Breast epithelium (tissue), 3 donors: Measurements from ENCODE around the gene ZC3H7B.

Source experiments
- POLR2A ChIP-seq: fragments of 450-650 bp; IDR thresholded peaks from one replicate; pipeline ENCODE4 v1.6.1; 2016; ENCODE audit warnings: antibody characterized with exemption, mild to moderate bottlenecking, moderate library complexity
- POLR2AphosphoS5 ChIP-seq, 3 donors: sonication (generic); formaldehyde crosslinking; IDR thresholded peaks; one replicate each; pipeline ENCODE4 v1.6.1; 2017; ENCODE audit warnings: antibody characterized with exemption in 3 of 3
- TF ChIP-seq, protein P1 (sequence below), 3 donors: fragments of 450-650 bp; IDR thresholded peaks; one replicate each; pipeline ENCODE4 v1.5.1; 2016 to 2017; ENCODE audit warnings: antibody characterized with exemption in 3 of 3, mild to moderate bottlenecking in 3 of 3, moderate library complexity in 3 of 3

DNA sequence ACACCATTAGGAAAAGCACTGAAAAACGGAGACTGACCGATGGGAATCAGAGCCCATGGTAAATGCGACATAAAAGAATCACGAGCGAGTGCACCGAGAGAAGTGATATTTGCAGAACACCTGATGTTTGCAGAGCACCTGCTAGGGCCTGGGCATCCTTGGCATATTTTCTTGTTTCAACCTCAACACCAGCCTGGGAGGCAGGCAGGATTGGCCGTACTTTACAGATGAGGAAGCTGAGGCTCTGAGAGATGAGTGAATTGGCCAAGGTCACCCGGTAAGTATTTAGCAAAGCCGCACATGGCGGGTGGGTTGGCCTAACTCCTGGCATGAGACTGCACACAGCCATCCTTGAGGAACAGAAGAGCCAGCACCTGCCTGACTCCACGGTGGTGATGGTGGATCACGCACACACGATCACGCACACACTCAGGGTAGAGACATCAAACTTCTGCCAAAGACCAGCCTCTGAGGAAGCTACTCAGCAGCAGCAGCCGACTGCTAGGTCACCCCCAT, 39.0 kb upstream of the ZC3H7B start:
- TF ChIP-seq, protein P1, sequence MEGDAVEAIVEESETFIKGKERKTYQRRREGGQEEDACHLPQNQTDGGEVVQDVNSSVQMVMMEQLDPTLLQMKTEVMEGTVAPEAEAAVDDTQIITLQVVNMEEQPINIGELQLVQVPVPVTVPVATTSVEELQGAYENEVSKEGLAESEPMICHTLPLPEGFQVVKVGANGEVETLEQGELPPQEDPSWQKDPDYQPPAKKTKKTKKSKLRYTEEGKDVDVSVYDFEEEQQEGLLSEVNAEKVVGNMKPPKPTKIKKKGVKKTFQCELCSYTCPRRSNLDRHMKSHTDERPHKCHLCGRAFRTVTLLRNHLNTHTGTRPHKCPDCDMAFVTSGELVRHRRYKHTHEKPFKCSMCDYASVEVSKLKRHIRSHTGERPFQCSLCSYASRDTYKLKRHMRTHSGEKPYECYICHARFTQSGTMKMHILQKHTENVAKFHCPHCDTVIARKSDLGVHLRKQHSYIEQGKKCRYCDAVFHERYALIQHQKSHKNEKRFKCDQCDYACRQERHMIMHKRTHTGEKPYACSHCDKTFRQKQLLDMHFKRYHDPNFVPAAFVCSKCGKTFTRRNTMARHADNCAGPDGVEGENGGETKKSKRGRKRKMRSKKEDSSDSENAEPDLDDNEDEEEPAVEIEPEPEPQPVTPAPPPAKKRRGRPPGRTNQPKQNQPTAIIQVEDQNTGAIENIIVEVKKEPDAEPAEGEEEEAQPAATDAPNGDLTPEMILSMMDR (IDR thresholded peaks at IDR 0.05), result no peak
- no peak for TF ChIP-seq POLR2A
- TF ChIP-seq POLR2AphosphoS5 (IDR thresholded peaks at IDR 0.05), result no peak
